ENCODE data around the gene FFAR3.

GRCh38 chr19:35341565-35342225 is 16.6 kb upstream of the FFAR3 start:
- TF ChIP-seq, protein P1, sequence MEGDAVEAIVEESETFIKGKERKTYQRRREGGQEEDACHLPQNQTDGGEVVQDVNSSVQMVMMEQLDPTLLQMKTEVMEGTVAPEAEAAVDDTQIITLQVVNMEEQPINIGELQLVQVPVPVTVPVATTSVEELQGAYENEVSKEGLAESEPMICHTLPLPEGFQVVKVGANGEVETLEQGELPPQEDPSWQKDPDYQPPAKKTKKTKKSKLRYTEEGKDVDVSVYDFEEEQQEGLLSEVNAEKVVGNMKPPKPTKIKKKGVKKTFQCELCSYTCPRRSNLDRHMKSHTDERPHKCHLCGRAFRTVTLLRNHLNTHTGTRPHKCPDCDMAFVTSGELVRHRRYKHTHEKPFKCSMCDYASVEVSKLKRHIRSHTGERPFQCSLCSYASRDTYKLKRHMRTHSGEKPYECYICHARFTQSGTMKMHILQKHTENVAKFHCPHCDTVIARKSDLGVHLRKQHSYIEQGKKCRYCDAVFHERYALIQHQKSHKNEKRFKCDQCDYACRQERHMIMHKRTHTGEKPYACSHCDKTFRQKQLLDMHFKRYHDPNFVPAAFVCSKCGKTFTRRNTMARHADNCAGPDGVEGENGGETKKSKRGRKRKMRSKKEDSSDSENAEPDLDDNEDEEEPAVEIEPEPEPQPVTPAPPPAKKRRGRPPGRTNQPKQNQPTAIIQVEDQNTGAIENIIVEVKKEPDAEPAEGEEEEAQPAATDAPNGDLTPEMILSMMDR (conservative IDR thresholded peaks at IDR 0.05 in 1 of 2, IDR thresholded peaks at IDR 0.05 in 1 of 2; ENCODE audit: extremely low read depth in 1 of 2, insufficient read depth in 1 of 2, low read depth in 1 of 2, low read length in 2 of 2): no peak
- no peak for TF ChIP-seq EZH2 (IDR thresholded peaks at IDR 0.05; ENCODE audit: borderline replicate concordance, low read length)
